Activated CD4-positive, CD25-positive, alpha-beta regulatory T cell (primary cell): ENCODE measurements around the gene SPOCK2.
"Not testable (repeated sequence)": the region's sequence is repeated elsewhere in the genome, so short reads cannot be mapped to it uniquely, and the experiment has no call there.

Experiments used
- DNase-seq, 4 experiments: peaks; one replicate each; lab custom pipeline; 2025; lab: John Stamatoyannopoulos, UW

Gene SPOCK2, protein sequence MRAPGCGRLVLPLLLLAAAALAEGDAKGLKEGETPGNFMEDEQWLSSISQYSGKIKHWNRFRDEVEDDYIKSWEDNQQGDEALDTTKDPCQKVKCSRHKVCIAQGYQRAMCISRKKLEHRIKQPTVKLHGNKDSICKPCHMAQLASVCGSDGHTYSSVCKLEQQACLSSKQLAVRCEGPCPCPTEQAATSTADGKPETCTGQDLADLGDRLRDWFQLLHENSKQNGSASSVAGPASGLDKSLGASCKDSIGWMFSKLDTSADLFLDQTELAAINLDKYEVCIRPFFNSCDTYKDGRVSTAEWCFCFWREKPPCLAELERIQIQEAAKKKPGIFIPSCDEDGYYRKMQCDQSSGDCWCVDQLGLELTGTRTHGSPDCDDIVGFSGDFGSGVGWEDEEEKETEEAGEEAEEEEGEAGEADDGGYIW

DNA sequence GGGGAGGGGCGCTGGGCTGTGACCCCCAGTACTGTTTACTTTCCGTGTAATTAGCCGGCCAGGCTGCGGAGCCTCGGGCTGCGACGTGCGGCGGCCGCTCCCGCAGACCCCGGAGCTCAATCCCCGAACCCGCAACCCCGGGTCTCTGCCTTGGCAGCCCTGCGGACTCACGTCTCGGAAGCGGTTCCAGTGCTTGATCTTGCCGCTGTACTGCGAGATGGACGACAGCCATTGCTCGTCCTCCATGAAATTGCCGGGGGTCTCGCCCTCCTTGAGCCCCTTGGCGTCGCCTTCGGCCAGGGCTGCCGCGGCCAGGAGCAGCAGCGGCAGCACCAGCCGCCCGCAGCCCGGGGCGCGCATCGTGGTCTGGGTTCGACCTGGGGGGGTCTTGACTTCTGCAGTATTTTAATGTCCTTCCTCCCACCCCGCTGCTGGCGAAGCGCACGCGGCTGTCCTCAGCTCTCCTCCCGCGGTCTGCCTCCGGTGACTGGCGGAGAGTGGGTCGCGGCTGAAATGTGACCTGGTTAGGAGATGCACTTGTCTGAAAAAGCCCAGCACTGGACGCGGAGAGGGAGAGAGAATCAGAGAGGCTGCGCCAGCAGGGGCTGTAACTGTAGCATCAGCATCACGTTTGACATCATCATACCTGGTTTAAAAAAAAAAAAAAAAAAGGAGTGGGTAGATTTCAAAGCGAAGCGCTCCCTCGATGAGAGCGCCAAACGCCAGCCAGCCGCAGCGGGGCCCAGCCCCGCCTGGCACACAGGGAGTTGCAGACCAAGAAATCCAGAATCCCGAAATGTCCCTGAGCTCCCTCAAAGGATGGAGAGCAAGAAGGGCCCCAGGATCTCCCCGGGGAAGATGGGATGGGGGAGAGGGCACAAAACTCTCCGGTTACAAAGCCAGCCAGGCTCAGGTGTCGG is at the start of gene SPOCK2:
TSS of gene SPOCK2 (minus strand) at position 583 of the 920 bp plus-strand sequence. CDS start at position 360, 223 bp downstream.
- peak in 3 of 4 experiments; percentile 34 to 54 (median 43) for DNase-seq

DNA sequence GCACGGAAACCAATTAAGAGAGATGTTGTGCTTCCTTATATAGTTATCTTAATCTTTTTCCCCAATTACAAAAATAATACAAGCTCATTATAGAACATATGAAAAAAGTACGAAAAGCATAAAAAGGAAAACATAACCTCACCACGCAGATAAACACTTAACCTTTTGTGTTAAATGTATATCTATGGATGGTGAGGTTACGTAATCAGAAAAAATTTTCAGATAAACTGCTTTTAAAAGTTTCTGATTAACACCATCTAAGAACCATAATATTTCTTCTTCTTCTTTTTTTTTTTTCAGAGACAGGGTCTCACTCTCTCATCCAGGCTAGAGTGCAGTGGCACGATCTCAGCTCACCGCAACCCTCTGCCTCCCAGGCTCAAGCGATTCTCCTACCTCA is 49.2 kb upstream of the SPOCK2 start:
- no peak for DNase-seq

DNA sequence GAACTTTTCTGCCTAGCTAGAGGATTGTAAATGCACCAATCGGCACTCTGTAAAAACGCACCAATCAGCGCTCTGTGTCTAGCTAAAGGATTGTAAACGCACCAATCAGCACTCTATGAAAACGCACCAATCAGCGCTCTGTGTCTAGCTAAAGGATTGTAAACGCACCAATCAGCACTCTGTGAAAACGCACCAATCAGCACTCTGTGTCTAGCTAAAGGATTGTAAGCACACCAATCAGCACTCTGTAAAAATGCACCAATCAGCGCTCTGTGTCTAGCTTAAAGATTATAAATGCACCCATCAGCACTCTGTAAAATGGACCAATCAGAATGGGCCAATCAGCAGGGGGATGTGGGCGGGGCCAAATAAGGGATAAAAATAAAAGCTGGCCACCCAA is 47.9 kb upstream of the SPOCK2 start:
- not testable (repeated sequence) for DNase-seq

DNA sequence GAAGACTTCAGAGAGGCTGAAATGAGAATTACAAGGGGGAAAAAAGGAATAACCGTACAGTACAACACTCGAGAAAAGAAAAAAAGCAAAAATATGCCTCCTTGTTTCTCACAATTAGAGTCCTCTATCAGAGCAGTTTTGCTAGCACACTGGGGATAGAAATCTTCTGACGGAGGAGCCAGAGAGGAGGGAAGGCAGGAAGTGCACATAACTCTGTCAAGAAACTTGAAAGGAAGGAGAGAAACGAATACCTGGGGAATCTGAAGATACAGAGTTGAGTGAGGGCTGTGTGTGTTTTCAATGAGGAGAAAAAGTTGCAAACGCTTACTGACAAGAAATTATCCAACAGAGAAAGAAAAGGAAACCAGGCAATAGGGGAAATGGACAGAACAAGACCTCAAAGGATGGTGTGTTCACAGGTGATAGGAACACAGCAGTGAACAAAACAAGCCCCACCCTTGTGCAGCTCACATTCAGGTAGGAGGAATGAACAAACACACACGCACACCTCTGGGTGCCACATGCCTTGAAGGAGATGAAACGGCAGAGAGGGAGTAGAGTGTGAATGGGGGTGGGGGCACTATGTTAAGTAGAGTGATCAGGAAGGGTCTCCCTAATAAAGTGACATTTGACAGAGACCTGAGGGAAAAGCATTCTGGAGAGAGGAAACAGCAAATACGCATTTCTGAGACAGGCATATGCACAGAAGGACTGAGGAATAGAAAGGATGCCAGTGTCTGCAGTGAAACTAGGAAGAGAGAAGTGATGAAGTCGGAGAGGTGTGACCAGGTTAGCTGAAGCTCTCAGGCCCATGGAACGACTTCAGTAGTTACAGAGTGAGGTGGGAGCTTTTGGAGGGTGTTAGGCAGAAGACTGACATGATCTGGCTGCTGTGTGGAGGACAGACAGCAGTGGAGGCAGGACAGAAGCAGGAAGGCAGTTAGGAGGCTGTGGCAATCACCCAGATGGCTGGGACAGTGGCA is 46.7 kb upstream of the SPOCK2 start:
- DNase-seq, result no peak

DNA sequence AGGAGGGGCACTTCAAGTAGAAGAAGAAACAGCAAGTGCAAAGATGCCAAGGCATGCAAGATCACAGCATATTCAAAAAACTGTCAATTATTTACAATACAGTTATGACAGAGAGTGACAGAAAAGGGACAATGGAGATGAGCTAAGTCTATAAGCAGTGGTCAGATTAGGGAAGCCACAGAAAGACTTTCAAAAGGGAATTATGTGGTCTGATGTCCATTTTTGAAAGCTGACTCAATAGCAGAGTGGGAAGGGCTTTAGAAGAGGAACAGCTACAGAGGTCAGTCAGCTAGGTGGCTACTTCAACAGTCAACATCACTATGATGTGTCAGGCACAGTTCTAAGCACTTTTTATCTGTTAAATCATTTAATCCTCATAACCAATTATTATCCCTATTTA is 45.2 kb upstream of the SPOCK2 start:
- DNase-seq, result no peak

DNA sequence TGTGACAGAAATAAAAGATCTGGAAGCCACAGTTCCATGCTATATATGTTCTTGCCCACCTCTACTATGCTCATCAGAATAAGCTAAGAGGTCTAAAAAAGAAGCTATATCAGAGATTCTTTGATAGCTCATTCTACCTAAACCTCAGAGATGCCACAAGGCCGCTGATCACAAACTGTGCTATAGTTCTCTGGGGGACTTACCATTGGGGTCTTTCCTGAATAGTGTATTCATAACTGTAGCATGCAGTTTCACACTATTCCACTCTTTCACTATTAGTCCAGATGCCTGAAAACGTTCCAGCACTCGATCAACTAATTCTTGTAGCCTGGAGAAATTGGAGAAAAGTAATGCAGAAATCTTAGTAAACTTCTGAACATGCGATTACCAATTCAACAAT is 44.5 kb upstream of the SPOCK2 start:
- DNase-seq, result no peak

DNA sequence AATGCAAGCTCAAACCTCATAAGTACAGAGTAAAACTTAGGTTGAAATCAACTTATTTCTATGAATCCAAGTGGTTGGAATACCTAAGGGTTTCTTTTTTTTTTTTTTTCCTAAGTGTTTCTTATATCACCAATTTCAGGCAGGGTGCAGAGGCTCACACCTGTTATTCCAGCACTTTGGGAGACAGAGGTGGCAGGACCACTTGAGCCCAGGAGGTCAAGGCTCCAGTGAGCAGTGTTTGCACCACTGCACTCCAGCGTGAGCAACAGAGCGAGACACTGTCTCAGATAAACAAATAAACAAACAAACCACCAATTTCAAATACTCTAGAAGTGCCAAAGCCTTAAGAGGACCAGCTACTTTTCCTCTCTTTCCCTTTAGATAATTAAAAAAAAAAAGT is 39.2 kb upstream of the SPOCK2 start:
- no peak for DNase-seq

DNA sequence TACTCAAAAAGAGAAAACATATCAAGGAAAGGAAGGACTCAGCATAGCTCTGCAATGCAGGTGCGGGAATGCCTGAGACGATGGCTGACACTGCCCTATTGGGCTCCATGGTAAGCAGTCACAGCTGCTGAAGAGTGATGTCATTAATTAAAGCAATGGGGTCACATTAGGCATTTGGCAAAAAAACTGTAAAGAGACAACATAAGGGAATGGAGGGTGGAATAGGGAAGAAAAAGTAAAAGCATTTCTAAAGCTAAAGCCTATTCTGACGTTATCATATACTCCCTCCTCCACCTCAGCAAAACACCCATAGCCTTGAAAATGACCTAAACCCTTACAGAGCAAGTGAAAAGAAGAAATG is 38.5 kb upstream of the SPOCK2 start:
- no peak for DNase-seq

DNA sequence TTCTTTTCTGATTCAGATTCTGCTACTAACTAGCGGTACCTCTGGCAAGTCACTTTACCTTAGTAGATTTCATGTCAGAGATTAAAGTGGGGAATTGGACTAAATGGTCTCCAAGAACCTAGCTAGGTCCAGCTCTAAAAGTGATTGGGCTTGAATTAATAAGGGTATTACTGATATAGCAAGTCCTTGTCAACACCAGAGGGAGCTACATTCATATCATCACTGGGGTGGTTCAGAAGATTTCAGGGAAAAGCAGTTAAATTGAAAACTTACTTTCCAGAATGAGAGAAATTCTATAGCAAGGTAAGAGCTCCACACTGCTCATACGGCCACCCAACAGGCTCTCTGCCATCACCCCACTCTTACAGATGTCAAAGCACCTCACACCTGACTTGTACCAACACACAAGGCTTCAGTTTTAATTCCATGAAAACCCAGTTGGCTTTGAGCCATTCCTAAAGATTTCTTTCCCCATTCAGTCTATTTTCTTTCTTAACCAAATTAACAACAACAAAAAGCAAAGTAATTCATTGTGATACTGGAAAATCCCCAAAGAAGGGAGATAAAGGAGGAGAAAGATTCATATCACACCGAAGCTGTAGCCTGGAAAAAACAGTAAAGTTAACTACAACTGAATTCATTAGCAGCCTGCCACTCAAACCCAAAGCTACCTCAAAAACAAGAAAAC is 38.0 kb upstream of the SPOCK2 start:
- no peak for DNase-seq

DNA sequence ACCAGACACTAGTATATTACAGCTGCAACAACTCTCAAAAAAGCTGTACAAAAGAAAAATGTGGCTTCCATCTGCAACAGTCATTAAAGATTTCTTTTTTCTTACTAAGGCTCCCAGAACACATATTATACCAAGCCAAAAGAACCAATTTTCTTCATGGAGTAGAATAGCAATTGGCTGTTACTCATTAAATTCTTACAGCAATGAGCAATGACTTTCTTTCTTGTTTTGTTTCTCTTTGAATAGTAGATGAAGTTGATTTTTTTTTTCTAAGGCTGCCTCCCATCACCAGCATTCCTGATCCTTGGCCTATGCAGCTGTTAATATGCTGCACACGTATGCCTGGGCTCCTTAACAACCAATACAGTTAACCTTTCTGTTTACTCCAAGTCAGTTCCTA is 36.6 kb upstream of the SPOCK2 start:
- DNase-seq, result no peak

DNA sequence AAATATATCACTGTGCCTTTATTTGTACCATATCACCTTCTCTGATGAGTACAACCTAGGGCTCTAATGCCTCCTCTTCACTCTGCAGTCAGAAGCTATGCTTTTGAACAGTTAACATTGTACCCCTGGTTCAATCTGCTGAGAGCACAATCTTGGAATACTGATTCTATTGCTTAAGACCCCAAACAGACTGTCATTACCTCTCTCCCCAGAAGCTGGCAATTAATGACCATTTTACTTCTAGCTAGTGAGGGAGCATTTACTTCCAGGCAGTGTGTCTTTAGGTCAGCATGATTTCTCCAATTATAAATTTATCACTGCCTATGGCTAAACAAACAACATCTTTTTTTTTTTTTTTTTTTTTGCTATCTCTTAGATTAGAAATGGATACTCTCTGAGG is 36.0 kb upstream of the SPOCK2 start:
- DNase-seq, result no peak

DNA sequence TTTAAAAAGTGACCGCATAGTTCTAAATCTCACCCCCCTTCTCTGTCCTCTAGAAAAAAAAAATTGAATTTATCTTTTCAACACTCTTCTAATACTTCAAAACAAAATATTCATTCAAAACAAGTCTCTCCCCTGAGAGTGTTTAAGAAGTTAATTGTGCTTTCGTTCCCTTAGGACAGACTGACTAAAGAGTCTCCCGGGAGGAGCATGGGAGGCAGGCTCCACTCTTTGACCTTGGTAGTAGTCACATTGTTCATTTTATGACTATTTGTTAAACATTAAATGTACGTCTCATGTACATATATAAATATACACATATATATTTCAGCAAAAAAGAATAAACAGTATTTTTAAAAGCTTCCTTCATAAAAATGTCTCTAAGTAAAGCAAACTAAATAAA is 35.3 kb upstream of the SPOCK2 start:
- no peak for DNase-seq

DNA sequence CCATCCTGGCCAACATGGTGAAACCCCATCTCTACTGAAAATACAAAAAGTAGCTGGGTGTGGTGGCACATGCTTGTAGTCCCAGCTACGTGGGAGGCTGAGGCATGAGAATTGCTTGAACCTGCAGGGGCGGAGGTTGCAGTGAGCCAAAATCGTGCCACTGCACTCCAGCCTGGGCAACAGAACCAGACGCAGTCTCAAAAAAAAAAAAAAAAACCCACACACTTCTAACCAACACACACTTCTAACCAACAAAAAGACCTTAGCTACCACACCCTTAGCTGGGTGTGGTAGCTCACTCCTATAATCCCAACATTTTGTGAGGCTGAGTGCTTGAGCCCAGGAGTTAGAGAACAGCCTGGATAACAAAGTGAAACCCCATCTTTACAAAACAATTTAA is 33.9 kb upstream of the SPOCK2 start:
- DNase-seq, result no peak

DNA sequence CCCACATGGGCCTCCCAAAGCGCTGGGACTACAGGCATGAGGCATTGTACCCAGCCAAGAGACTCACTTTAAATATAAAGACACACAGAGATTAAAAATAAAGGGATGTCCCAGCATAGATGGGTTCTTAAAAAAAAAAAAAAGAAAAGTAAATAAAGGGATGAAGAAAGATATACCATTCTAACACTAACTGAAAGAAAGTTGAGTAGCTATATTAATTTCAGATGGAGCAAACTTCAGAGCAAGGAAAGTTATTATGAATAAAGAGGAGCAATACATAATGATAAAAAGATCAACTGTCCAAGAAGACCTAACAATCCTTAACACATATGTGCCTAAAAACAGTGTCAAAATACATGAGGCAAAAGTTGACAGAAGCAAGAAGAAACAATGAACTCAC is 33.0 kb upstream of the SPOCK2 start:
- no peak for DNase-seq

DNA sequence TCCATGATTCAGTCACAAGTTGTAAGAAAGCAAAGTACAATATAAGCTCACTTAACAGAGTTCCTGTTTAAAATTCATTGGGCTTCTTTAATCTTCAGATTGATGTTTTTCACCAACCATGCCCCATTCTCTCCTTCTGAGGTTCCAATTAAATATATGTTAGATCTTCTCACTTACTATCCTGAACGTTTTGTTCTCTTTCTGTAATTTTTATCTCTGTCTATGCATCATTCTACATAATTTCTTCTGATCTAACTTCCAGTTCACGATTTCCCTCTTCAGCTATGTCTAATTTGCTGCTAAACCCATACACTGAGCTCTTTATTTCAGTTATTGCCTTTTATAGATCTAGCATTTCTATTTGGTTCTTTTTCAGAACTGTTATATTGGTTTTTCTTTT is 28.0 kb upstream of the SPOCK2 start:
- no peak for DNase-seq

DNA sequence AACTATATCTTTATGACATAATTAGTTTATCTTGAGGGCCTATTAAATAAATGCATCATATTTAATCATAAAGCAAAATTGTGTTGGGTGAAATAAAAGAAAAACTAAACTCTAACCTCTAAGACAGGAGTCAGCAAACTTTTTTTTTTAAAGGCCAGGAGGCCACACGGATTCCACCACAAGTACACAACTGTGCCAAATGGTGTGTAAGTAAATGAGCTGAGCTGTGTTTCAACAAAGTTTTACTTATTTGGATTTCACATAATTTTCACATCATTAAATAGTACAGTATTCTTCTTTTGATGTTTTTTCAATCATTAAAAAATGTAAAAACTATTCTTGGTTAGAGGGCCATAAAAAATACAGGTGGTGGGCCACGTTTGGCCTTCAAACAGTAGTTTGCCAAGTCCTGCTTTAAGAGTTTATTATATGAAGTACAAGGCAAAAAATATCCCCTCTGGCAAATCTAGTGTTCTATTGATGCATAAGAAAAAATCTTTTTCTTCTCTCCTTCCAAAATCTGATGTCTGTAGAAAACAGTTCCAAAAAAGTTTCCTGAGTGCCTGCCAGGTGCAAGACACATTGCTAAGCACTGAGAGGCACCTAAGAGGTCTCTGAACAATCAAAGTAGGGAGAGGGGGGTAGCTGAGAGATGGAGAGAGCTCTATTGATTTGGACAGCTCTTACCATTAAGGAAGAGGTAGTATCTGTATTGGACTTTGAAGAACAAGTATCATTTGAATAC is 26.5 kb upstream of the SPOCK2 start:
- DNase-seq, result no peak

DNA sequence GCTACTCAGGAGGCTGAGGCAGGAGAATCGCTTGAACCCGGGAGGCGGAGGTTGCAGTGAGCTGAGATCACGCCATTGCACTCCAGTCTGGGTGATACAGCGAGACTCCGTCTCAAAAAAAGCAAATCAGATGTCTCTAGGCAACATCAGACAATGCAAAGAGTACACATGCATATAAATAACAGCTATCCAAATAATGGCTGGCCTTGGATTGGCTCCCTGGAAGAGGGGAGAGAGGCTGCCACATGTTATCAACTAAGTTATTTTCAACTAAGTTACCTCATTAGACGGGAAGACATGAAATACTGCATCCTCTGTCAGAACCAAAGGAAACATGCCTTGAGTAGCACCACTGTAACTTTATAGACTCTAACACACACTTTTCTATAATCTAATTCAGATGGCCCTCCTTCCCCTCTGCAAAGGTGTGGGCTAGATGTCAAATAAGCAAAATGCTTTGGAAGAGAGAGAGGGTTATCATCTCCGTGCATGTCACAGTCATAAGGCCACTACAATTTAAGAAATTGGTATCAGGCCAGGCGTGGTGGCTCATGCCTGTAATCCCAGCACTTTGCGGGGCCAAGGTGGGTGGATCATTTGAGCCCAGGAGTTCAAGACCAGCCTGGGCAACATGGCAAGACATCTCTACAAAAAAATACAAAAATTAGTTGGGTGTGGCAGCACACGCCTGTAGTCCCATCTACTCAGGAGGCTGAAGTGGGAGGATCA is 22.5 kb upstream of the SPOCK2 start:
- DNase-seq, result no peak

DNA sequence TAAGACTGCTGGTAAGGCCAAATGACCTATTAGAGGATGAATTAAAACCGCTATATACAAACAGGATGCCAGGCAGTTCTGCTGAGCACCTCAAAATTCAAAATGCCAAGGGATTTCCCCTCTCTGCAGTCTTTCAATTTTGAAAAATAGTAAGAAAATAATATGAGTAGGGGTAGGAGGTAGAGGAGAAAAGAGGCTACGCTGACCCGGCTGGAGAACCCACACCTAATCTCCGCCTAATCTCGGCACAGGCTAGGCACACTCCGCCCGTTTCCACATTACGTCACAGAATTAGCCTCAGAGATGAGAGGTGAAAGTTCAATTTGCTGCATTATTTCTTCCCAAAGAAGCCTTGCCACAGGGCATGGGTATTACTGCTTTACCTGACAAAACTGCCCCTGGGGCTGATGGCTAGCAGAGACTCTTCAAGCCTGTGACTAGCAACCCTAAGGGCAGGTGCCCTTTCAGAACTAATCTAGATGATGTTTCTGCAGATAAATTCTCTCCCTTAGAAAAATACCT is 21.3 kb upstream of the SPOCK2 start:
- no peak for DNase-seq

DNA sequence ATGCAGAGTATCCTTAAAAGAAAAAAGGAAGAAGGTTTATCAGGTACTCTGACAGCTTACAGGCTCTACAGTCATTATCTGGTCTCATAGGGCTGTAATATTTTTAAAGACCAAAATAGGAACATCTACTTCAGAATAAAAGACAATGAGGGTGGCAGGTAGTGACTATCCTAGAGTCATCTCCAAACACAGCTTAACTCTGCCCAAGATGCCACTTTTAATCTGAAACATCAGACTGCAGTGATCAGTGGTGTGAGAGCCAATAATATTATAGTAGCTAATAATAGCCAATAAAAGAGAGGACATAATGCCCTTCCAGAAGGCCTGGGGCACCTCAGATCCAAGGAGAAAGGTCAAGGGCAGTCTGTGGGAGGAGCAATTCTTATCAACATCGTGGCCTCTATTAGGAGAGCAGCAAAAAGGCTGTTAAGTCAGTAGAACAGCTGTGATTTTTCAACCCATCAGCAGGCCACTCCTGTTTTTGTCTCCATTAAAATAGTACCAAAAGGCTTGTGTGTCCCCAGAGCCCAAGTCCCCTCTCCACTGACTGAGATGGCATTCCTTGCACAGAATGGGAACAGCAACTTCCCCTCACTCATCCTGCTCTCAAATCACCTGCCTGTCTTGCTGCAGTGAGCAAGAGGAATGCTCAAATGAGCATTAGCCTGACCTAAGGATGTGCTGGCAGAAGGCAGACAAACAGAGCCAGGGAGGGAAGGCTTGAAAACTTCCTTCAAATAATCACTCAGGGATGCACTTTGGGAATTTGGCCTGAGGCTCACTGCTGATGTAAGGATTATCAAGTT is 20.7 kb upstream of the SPOCK2 start:
- no peak for DNase-seq
